HG03280 (cell line): ENCODE data around the gene SPOCK1.

ENCODE experiments used
- ATAC-seq: cut with Tn5 transposase; IDR thresholded peaks from one replicate; pipeline ENCODE4 v1.9.1; 2021; ENCODE audit warnings: mild to moderate bottlenecking, moderate library complexity; ENCODE audit not compliant: unreplicated experiment

The SPOCK1 gene

DNA sequence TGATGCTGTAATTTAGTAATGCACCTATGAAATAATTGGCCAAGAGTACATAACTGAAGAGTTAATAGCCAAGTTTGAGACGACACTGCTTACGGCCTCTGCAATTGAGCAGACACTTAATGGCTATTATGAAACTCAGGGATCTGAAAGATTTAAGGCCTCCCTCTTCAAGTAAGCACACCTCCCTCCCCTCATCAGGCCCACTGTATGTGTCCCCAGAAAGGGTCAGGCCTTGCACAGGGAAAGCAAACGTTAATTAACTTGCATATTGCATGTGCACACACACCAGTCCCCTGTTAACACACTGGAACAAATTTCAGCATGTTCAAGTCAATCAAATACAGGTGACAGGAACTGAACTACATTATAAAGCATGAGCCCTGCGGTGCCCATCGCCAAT lies 163.6 kb downstream of the SPOCK1 start:
- ATAC-seq = no peak

DNA sequence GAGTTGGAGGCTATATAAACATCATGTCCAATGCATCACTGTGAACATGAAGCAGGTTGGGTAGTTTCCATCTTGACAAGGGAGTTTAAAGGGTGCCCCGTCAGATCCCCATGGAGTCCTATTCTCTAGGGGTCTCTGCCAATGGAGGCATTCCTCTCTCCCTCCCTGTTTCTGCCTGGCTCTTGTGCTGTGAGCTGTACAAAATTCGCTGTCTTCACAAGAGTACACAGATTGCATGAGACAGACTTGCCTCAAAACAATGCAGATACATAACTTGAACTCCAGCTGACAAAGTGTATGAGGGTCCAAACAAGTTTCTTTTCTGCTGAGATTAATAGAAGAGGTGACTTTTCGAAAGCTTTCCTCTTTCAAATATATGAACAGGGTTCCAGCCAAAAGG lies 165.2 kb downstream of the SPOCK1 start:
- ATAC-seq = no peak

DNA sequence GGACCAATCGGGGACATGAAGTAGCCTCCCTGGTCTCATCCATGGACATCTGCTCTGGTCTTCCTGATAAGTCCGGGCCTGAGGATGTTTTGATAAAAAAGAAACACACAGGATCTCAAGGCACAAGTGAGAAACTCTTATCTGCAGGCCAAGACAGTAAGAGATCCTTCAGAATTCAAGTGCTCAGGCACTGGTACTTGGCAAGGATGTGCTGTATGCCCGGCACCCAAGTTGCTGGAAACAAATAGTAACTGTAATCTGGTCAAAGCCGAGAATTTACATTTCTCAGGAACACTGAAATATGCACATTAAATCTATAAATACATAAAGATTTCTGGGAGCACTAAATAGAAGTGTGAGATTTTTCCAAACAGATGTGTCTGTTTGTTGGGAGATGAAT lies 165.7 kb downstream of the SPOCK1 start:
- no peak for ATAC-seq

GRCh38 chr5:137332296-137332695 lies 166.8 kb downstream of the SPOCK1 start:
- no peak for ATAC-seq

GRCh38 chr5:137329586-137330296 lies 169.4 kb downstream of the SPOCK1 start:
- ATAC-seq = no peak

GRCh38 chr5:137328991-137329390 lies 170.1 kb downstream of the SPOCK1 start:
- ATAC-seq = no peak

DNA sequence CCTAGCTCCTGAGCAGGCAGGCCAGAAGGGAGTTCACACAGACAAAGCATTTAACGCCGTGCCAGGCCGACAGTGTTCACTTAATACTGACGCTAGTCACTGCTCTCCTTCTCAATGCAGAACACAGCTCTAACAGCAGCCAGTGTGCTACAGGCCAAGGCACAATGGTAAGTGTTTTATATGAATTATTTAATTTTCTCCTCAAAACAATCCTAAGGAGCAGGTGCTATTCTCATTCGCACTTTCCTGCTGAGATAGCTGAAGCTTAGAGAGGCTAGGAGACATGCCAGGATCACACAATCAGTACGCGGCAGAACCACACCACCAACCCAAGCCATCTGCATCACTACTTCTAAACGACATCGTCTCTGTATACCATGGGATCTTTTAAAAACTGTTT lies 170.7 kb downstream of the SPOCK1 start:
- no peak for ATAC-seq

DNA sequence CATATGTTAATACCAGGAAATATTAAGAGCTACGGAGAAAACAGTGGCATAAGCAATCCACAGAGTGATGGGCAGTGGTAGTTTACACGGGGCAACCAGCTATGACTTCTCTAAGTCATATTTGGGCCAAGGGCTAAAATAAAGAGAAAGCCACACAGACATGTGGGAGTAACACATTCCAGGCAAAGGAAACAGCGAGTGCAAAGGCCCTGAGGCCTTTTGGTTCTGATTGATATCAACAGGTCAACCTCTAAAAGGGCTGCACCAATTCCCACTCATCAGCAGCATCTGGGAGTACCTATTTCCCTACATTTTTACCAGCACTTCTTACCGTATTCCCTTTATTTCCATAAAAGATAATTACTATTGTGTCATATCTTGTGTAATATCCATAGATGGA lies 173.4 kb downstream of the SPOCK1 start:
- no peak for ATAC-seq

- ATAC-seq = no peak
Observed at GRCh38 chr5:137320056-137321045, 178.8 kb downstream of the SPOCK1 start.

DNA sequence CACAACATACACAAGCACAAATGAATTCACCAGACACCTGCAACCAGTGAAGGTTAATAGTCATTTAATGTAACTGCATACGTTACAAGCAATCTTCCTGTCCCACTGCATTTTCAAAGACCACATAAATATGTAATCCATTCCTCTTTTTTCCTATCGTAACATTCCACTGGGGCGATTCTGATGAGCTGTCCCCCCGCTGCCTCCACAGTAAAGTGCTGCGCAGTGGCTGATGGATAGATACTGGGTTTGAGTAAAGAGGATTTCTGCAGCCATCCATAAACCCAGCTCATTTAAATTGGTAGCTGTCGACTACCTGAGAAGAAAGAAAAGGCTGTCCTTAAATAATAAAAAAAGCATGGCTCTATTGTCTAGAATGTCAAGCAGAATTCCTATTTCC lies 181.1 kb downstream of the SPOCK1 start:
- ATAC-seq = no peak

- no peak for ATAC-seq
Observed at GRCh38 chr5:137316346-137316736, 182.8 kb downstream of the SPOCK1 start.

DNA sequence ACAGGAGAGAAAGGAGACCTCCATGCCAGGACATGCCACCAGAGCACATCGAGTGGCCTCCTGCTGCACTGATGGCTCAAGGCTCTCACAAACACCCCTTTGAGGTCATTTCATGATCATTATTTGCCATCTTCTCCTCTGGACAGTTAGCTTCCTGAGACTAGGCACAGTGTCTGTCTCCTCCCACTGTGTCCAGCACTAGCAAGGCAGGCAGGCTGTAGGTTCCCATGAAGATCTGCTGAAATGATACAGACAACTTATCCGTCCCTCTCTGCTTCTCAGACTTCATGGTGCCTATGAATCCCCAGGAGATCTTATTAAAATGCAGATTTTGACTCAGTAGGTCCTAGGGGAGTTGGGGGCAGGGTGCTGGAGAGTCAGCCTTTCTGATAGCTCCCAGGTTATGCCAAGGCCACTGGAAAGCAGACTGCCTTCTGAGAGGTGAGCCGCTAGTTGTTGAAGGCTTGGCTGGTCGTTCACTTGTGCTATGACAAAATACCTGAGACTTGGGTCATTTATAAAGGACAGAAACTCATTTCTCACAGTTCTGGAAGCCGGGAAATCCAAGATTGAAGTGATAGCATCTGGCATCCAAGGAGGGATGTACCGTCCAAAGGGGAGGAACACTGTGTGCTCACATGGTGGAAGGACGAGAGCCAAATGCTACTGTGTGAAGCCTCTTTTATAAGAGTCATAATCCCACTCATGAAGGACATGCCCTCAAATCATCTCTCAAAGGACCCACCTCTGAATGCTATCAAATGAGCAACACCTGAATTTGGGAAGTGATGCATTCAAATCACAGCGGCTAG lies 183.4 kb downstream of the SPOCK1 start:
- ATAC-seq = no peak

- no peak for ATAC-seq
Observed at GRCh38 chr5:137315109-137315508, 184.0 kb downstream of the SPOCK1 start.

- no peak for ATAC-seq
Observed at GRCh38 chr5:137313526-137314175, 185.5 kb downstream of the SPOCK1 start.

DNA sequence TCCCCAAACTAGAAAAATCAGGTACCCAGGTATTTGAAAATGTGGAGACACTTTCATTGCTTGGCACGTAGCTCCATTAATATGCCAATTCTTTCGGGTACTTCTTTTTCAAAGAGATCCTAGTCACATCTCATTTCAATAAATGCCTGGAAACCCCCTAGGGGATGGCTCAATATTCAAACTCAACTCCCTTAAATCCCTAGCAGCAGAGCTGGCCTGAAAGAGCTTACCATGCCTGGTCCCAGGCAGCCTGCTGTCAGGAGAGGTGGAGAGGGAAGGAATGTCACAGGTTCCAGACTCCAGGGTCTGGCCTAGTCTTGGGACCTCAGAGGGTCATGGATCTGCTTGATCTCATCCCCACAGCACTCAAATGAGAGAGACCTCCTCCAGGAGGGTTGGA lies 187.1 kb downstream of the SPOCK1 start:
- no peak for ATAC-seq

GRCh38 chr5:137310051-137310730 lies 188.9 kb downstream of the SPOCK1 start:
- ATAC-seq = no peak

DNA sequence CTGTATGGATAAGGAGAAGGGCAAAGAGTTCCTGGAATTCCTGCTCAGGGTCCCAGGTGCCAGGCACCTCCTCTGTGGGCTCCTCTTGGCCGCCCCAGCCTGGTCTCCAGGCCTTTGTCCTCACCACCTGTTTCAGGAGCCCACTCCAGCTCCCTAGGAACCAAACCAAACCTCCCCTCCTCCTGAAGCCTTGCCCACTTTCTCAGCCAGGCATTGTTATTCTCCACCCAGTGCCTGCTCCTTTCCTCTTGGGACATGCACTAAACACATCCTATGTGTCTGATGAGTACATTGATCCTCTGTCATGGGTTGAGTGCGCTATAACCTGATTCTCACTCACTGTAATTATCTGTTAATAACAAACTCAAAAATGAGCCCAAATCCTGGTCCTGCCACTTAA lies 189.8 kb downstream of the SPOCK1 start:
- ATAC-seq = no peak

- no peak for ATAC-seq
Observed at GRCh38 chr5:137308311-137308710, 190.8 kb downstream of the SPOCK1 start.

DNA sequence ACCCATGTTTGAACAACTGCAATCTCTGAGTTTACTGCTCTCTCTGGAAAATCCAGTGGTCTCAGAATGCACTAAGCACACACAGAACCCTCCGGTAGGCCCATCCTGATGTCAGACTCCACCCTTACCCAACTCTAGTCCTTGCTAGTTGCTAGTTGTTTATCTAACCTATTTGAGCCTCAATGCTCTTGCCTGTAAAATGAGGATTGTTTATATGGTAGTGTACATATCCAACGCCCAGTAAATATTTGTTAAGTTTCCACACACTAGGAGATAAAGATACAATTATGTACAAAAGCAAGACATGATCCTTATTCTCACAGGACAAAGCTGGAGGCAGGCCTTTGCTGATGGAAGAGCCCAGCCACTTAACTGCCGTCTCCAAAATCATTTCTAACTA lies 192.2 kb downstream of the SPOCK1 start:
- ATAC-seq = no peak

DNA sequence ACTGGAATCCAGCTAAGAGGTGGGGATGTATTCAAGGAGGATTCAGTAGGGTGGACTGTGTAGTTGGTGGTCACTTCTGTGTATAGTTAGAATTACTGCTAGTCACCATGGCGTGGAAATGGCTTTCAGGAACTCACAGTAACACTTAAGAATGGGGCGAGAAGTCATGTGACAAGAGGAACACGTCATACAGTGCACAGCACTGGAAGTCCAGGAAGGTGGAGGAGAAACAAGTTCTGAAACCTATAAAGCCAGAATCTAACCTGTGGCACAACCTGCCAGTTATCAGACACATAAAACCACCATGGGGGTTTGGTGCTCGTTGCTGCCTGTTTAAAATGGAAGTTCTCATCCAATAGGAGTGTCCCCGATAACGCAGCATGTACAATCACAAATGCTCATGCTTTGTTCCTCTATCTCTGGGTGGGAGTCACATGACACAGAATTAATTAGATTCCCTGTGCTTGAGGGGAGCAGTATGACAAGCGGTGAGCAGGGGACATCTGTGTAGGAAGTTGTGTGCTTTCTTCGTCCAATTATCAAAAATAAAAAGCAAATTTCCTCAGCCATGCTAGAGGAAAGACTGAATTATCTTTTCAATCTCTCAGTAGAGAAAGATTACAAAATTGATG lies 193.0 kb downstream of the SPOCK1 start:
- ATAC-seq = no peak
